GM12878 (cell line): ENCODE results near the gene METTL27.
"Not testable (repeated sequence)": the region's sequence is repeated elsewhere in the genome, so short reads cannot be mapped to it uniquely, and the experiment has no call there.

Source experiments
- CTCF ChIP-seq, 3 experiments: IDR thresholded peaks in 2 of 3; conservative IDR thresholded peaks in 1 of 3; 2 replicates each; pipeline ENCODE4 v1.5.1; 2011; ENCODE audit warnings: low read depth in 3 of 3, low read length in 3 of 3, mild to moderate bottlenecking in 3 of 3, control low read depth in 2 of 3, moderate library complexity in 2 of 3, inconsistent platforms in 1 of 3, mixed read lengths in 1 of 3; ENCODE audit not compliant: control insufficient read depth in 2 of 3, insufficient read depth in 1 of 3; ENCODE audit errors: extremely low read depth in 1 of 3
- EZH2 ChIP-seq: IDR thresholded peaks from 2 replicates; pipeline ENCODE4 v1.6.1; 2012; ENCODE audit warnings: low read depth, mild to moderate bottlenecking, control low read depth, inconsistent platforms, low read length, borderline replicate concordance; ENCODE audit not compliant: control insufficient read depth
- FOXM1 ChIP-seq: IDR thresholded peaks from 2 replicates; pipeline ENCODE4 v1.6.1; 2012; ENCODE audit warnings: low read depth, mild to moderate bottlenecking, inconsistent platforms, low read length, moderate library complexity
- MLLT1 ChIP-seq: fragments of 450-650 bp; IDR thresholded peaks from 2 replicates; pipeline ENCODE4 v1.6.1; 2016; ENCODE audit warnings: mild to moderate bottlenecking
- POLR2A ChIP-seq: IDR thresholded peaks from 2 replicates; pipeline ENCODE4 v1.6.1; 2011; ENCODE audit warnings: low read depth, mild to moderate bottlenecking, low read length
- RFX5 ChIP-seq: IDR thresholded peaks from 2 replicates; pipeline ENCODE4 v1.6.1; 2011; ENCODE audit warnings: low read depth, low read length, improper control_type of control experiment
- SMC3 ChIP-seq: IDR thresholded peaks from 2 replicates; pipeline ENCODE4 v1.6.1; 2011; ENCODE audit warnings: low read length, improper control_type of control experiment, borderline replicate concordance
- STAT3 ChIP-seq: IDR thresholded peaks from 2 replicates; pipeline ENCODE4 v1.6.1; 2011; ENCODE audit warnings: low read depth, low read length, improper control_type of control experiment
- TAF1 ChIP-seq: IDR thresholded peaks from 2 replicates; pipeline ENCODE4 v1.6.1; 2011; ENCODE audit warnings: mild to moderate bottlenecking, low read depth, low read length, borderline replicate concordance
- YY1 ChIP-seq: IDR thresholded peaks from 2 replicates; pipeline ENCODE4 v1.6.1; 2011; ENCODE audit warnings: low read depth, mild to moderate bottlenecking, low read length
- ZNF274 ChIP-seq: IDR thresholded peaks from one replicate; pipeline ENCODE4 v1.8.0; 2011; ENCODE audit not compliant: insufficient read length, insufficient read depth
- TF ChIP-seq, protein P1 (sequence below): fragments of 450-650 bp; IDR thresholded peaks from 2 replicates; pipeline ENCODE4 v1.6.1; 2016; ENCODE audit warnings: mild to moderate bottlenecking, moderate library complexity, borderline replicate concordance

DNA sequence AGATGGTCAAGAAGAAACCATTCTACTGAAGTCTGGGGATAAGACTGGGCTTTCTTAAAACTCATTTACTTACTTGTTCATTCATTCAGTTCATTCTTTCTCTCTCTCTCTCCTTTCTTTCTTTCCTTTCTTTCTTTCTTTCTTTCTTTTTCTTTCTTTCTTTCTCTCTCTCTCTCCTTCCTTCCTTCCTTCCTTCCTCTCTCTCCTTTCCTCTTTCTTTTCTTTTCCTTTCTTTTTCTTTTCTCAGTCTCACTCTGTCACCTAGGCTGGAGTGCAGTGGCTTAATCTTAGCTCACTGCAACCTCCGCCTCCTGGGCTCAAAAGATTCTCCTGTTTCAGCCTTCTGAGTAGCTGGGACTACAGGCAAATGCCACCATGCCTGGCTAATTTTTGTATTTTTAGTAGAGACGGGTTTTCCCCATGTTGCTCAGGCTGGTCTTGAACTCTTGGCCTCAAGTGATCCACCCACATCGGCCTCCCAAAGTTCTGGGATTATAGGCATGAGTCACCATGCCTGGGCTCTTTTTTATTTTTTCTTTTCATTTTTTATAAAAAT lies 42.6 kb upstream of the METTL27 start:
- not testable (repeated sequence) for TF ChIP-seq TAF1; EZH2; SMC3; POLR2A; RFX5; CTCF (IDR thresholded peaks at IDR 0.05 in 2 of 3, conservative IDR thresholded peaks at IDR 0.05 in 1 of 3; ENCODE audit: control insufficient read depth in 2 of 3, extremely low read depth in 1 of 3, insufficient read depth in 1 of 3, low read depth in 3 of 3, low read length in 3 of 3); STAT3; ZNF274; FOXM1; YY1; MLLT1
- TF ChIP-seq, protein P1, sequence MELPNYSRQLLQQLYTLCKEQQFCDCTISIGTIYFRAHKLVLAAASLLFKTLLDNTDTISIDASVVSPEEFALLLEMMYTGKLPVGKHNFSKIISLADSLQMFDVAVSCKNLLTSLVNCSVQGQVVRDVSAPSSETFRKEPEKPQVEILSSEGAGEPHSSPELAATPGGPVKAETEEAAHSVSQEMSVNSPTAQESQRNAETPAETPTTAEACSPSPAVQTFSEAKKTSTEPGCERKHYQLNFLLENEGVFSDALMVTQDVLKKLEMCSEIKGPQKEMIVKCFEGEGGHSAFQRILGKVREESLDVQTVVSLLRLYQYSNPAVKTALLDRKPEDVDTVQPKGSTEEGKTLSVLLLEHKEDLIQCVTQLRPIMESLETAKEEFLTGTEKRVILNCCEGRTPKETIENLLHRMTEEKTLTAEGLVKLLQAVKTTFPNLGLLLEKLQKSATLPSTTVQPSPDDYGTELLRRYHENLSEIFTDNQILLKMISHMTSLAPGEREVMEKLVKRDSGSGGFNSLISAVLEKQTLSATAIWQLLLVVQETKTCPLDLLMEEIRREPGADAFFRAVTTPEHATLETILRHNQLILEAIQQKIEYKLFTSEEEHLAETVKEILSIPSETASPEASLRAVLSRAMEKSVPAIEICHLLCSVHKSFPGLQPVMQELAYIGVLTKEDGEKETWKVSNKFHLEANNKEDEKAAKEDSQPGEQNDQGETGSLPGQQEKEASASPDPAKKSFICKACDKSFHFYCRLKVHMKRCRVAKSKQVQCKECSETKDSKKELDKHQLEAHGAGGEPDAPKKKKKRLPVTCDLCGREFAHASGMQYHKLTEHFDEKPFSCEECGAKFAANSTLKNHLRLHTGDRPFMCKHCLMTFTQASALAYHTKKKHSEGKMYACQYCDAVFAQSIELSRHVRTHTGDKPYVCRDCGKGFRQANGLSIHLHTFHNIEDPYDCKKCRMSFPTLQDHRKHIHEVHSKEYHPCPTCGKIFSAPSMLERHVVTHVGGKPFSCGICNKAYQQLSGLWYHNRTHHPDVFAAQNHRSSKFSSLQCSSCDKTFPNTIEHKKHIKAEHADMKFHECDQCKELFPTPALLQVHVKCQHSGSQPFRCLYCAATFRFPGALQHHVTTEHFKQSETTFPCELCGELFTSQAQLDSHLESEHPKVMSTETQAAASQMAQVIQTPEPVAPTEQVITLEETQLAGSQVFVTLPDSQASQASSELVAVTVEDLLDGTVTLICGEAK: not testable (repeated sequence)
